GM18505 (cell line): Measurements from ENCODE around the gene DGLUCY.
"Not testable (repeated sequence)": the region's sequence is repeated elsewhere in the genome, so short reads cannot be mapped to it uniquely, and the experiment has no call there.

ENCODE experiments used
- ATAC-seq: cut with Tn5 transposase; IDR thresholded peaks from one replicate; pipeline ENCODE4 v1.9.1; 2021; ENCODE audit not compliant: unreplicated experiment
- POLR2A ChIP-seq: IDR thresholded peaks from 4 replicates; pipeline ENCODE4 v1.6.1; 2011; ENCODE audit warnings: borderline replicate concordance; ENCODE audit not compliant: insufficient read depth, insufficient read length; ENCODE audit errors: extremely low read depth

The DGLUCY gene

DNA sequence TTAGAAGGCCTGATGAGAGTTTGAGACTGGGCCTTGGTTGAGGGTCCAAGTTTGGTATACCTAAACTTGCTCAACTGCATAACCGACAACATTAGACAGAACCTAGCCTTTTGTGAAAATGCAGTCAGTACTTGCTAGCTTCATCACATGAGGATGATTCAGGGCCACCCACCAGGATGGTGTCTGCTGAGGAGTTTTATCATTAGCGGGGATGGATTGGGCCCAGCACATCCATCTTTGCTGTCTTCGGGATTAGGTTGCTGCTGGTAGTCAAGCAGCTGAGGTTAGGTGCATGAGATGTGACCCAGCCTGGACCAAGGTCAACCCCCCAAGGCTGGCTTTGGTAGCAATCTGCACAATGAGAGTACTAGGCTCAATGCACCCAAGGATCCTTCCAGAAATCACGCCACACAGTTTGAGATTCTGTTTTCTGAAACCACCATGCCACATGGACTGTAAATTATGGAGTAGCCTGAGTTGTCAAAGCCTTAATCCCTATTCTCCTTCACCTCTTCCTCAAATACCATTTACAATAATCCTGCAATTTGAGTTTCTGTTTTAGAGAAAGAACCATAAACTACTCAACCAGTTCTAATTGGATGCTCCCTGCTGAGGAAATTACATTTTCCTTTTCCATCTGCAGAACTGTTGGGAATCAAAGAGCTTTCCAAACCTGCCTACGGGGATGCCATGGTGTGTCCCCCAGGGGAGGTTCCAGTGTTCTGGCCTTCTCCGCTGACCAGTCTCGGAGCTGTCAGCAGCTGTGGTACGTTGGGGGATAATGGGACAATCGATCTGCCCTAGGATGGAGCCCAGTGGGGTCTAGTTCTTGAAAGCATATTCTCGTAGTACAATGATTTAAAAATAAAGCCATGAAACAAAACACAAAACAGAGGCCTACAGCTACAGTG, 61.7 kb downstream of the DGLUCY start:
- ATAC-seq = no peak
- no peak for TF ChIP-seq POLR2A

DNA sequence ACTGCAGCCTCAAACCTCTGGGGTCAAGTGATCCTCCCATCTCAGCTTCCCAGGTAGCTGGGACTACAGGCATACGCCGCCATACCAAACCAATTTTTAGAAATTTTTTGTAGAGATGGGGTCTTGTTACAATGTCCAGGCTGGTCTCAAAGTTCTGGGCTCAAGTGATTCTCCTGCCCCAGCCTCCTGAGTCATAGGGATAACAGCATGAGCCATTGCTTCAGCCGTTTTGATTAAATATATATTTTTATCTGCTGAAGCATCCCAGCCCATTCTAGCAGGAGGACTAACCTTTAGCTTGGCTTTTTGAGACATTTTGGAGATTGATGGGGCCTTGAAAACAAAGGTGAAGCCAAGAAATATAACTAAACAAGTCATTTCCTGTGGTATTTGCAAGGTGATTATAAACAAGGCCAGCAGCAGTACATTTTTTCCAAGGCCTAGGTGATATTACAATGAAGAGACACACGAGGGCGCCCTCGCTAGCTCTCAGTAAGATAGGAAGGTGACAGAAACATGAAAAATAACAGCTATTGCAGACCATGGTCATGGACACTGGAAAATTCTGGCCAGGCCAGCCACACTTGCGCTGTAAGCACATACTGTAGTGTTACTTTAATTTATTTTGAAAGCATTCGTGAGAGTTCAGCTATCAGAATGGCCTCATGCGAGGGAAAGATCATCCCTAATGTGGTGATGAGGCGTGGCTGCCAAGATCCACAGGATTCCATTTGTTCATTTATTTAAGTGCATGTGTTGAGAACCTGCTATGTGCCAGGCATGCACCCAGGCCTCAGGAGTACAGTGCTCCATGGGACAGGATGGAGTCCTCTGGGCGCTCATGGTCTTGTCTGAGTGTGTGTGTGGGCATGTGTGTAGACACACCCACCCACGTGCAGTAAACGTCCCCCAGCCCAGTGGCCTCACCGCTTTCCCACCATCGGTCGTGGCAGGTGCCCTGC, 63.5 kb downstream of the DGLUCY start:
- ATAC-seq = no peak
- TF ChIP-seq POLR2A = no peak

DNA sequence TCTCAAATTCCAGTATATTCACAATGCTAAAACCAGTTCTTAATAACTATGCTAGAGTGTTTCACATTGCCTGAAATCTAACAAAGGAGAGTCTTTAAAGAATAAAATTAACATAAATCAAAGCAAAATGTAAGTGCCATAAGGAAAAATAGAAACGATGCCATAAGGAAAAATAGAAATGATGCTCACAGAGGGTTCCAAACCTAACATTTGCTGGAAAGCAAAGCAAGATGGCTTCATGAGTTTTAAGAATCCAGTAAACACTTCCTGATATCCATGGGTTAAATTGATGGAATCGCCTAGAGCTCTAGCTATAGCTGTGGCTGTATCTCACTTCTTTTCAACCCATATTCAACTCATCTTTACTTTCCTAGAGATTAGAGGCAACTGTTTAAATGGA, 66.7 kb downstream of the DGLUCY start:
- TF ChIP-seq POLR2A = no peak
- no peak for ATAC-seq

DNA sequence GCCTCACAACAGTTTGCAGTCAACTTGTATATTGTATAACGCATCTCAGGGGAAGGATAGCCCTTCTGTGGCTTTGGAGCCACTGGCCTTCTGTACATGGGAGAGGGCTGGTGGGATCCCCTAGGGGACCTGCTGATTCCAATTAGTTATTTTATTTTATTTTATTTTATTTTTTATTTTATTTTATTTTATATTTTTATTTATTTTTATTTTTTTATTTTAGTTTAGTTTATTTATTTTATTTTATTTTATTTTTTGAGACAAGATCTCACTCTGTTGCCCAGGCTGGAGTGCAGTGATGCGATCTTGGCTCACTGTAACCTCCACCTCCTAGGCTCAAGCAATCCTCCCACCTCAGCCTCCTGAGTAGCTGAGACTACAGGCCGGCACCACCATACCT, 68.9 kb downstream of the DGLUCY start:
- not testable (repeated sequence) for ATAC-seq

DNA sequence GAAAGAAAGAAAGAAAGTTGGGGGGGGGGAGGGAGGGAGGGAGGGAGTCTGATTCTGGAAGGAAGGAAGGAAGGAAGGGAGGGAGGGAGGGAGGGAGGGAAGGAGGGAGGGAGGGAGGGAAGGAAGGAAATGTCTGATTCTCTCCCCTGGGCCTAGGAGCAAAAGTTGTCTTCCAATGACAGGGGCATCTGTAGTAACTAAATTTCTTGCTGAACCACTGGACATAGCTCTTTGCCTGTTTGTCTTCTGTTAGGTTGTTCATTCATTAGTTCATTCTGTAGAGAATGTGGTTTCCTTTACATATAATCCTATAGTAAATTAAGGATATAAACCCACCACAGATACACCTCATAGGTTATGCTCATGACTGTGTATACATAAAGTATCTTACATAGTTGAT, 70.7 kb downstream of the DGLUCY start:
- ATAC-seq = no peak
- TF ChIP-seq POLR2A = no peak

DNA sequence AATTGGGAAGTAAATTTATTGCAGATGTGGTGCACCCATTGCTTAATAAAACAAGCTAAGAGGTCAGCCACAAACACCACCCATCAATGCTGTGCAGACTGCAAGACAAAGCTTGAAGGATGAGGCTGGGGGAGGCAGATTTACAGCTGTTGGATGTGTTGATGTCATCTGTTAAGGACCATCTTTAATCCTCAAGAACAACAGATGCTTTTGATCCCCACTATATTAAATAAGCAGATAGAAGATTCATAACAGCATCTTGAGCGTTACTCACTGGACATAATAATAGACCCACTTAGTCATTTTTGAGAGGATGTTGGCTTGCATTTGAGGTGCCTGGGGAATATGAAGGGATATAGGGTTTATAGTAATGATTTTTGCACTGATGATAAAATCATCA, 71.8 kb downstream of the DGLUCY start:
- no peak for ATAC-seq
- no peak for TF ChIP-seq POLR2A

DNA sequence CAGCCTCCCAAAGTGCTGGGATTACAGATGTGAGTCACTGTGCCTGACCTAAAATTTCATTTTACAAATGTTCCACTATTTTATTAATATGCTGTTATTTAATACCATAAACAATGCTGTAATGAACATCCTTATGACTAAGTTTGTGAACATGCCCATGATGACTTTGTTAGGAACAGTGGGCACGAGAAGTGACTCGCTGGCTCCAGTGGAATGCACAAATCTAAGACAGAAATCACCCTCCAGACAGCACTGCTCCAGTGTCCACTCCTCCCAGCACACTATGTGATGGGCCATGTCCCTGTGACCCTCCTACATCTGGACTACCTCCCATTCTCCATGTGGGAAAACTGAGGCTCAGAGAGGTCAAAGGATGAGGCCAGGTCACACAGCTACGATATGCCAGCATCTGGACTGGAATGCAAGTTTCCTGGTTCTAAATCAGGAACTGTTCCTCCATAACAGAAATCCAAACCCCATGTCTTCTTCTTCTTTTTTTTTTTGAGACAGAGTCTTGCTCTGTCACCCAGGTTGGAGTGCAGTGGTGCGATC, 72.7 kb downstream of the DGLUCY start:
- no peak for TF ChIP-seq POLR2A
- no peak for ATAC-seq

DNA sequence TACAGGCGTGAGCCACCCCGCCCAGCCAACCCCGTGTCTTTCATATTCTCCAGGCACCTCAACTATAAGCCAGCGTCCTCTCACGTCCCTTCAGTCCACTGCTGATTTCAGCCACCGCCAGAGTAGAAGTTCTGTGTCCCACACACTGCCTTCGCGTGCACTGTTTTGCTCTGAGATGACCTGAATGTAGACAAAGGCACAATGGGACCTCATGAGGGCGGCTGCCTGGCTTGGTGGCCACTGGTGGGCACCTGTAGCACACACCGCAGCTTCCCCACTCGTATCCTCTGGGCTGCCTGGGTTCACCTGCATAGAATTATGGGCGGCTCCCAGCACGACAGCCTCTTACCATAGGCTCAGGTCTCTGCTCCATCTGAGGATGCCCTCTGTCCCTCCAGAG, 73.4 kb downstream of the DGLUCY start:
- TF ChIP-seq POLR2A = no peak
- no peak for ATAC-seq

DNA sequence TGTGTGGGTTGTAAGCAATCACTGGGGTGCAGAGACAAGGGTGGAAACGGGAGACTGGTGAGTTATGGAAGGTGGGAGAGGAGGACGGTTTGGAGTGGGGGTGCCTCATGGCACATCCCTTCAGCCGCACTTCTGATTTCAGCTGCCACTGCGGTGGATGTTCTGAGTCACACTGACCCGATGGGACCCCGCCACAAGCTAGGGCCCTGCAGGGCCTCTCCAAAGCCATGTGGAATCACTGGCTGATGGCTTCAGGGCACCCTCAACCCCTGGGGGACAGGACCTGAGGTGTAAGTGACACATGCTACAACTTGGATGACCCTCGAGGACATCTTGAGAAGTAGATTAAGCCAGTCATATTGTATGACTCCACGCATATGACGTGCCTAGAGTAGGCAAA, 77.0 kb downstream of the DGLUCY start:
- no peak for ATAC-seq

DNA sequence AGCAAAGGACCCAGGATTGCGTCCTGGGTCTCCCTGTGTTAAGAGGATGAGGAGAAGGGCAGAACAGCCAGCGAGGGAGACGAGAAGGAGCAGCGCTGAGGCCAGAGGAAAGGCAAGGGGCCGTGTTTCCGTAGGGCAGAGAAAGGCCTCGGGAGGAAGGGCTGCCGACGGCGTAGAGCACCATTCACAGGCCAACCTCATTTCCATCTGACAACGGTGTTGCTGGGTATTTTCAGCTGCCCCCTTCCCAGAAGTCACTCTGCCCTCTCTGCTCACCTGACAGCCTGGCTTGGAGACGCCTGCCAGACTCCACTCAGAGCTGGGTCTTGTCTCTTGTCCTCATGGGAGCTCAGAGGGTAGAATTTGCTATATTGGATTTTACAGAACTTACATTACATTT, 79.2 kb downstream of the DGLUCY start:
- TF ChIP-seq POLR2A = no peak
- no peak for ATAC-seq

More for the DNA sequence above, 77.0 kb downstream of the DGLUCY start:
- no peak for TF ChIP-seq POLR2A

DNA sequence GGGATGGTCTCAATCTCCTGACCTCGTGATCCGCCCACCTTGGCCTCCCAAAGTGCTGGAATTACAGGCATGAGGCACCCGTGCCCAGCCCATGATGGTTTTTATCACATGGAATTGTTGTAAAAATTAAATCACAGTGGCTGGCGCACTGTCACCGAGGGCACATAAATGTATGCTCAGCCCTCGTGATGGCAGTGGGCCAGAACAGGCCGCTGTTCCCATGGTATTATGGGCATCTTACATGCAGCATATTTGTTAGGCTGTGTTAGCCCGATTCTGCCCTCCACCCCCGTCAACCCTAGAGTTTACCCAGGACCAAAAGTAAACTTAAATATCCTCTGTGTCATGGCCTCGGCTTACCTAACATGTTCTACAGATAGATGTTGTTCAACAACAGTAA, 82.0 kb downstream of the DGLUCY start:
- no peak for TF ChIP-seq POLR2A
- ATAC-seq = no peak

DNA sequence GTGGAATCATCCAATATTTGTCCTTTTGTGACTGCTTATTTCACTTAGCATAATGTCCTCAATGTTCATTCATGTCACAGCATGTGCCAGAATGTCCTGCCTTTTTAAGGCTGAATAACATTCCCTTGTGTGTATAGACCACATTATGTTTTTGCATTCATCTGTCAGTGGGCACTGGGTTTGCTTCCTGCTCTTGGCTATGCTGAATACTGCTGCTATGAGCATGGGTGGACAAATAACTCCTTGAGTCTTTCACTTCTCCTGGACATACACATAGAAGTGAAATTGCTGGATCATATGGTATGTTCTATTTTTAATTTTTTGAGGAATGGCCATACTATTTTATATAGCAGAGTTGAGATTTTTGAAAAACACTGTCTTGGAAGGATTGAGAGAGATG, 83.8 kb downstream of the DGLUCY start:
- no peak for TF ChIP-seq POLR2A
- no peak for ATAC-seq

DNA sequence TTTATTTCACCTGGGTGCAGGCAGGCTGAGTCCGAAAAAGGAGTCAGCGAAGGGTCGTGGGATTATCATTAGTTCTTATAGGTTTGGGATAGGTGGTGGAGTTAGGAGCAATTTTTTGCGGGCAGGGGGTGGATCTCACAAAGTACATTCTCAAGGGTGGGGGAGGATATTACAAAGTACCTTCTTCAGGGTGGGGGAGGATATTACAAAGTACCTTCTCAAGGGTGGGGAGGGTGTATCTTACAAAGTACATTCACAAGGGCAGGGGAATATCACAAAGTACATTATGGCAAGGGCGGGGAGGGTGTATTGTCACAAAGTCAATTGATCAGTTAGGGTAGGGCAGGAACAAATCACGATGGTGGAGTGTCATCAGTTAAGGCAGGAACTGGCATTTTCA, 86.9 kb downstream of the DGLUCY start:
- not testable (repeated sequence) for ATAC-seq
